ENCODE results near the gene LRRTM4.

DNA sequence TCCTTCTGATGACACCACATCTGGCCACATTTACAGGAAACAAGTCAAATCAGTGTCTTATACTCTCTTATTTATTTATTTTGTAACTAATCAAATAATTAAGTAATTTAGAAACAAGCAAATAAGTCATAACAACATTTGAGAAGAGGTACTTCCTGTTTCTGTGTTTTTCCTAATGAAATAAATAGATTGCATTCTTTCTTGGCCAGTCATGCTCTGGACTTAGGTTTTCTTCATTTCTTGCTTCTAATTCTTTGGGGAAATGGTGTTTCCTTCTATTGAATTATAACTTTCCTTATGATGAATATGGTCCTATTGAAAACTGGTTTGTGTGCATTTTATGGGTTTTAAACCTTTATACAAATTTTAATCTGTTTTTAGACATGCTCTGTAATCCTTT is 546.4 kb downstream of the LRRTM4 start:
- TF ChIP-seq, protein P1, sequence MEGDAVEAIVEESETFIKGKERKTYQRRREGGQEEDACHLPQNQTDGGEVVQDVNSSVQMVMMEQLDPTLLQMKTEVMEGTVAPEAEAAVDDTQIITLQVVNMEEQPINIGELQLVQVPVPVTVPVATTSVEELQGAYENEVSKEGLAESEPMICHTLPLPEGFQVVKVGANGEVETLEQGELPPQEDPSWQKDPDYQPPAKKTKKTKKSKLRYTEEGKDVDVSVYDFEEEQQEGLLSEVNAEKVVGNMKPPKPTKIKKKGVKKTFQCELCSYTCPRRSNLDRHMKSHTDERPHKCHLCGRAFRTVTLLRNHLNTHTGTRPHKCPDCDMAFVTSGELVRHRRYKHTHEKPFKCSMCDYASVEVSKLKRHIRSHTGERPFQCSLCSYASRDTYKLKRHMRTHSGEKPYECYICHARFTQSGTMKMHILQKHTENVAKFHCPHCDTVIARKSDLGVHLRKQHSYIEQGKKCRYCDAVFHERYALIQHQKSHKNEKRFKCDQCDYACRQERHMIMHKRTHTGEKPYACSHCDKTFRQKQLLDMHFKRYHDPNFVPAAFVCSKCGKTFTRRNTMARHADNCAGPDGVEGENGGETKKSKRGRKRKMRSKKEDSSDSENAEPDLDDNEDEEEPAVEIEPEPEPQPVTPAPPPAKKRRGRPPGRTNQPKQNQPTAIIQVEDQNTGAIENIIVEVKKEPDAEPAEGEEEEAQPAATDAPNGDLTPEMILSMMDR (IDR thresholded peaks at IDR 0.05; ENCODE audit: low read length): no peak
- no peak for TF ChIP-seq EZH2 (IDR thresholded peaks at IDR 0.05; ENCODE audit: borderline replicate concordance, low read length)

Measured in OCI-LY1 (cell line).